OCI-LY7 (cell line): Measurements from ENCODE around the gene ACOT11. TPM values are rescaled to one million over a fixed set of nuclear protein-coding genes. Genes with fewer than 3 reads are reported as not detected.

Source experiments
- BruUV-seq: library from RNA; stranded (reverse); fragments of 400-500 nt; replicated peaks from 2 replicates; lab custom pipeline; 2021; lab: Mats Ljungman, UMichigan
- CTCF ChIA-PET: fragments of 300-600 bp; sonication (Branson Sonifier 250); formaldehyde crosslinking; loops from one replicate; lab custom pipeline; 2022; ENCODE audit warnings: antibody characterized with exemption; ENCODE audit not compliant: unreplicated experiment; lab: Charles Lee
- POLR2A ChIA-PET: fragments of 300-600 bp; sonication (Branson Sonifier 250); formaldehyde crosslinking; loops from one replicate; lab custom pipeline; 2022; ENCODE audit warnings: antibody characterized with exemption; lab: Charles Lee
- DNase-seq: peaks from one replicate; pipeline ENCODE4 v3.0.0-alpha.2; 2015; ENCODE audit warnings: low spot score
- H2AFZ ChIP-seq: fragments of 200-600 bp; sonication (generic), shearing (Covaris generic); 2 replicates; pipeline ENCODE4 v1.6.1; 2014; ENCODE audit warnings: mild to moderate bottlenecking, antibody characterized with exemption, low read length, moderate library complexity
- H3K27ac ChIP-seq: fragments of 200-600 bp; sonication (generic); 2 replicates; pipeline ENCODE4 v1.5.1; 2014; ENCODE audit warnings: mixed run types, low read depth, mild to moderate bottlenecking, moderate library complexity, low read length, inconsistent platforms; ENCODE audit not compliant: poor library complexity, severe bottlenecking
- H3K36me3 ChIP-seq: fragments of 200-600 bp; sonication (generic); 2 replicates; pipeline ENCODE4 v1.6.1; 2014; ENCODE audit warnings: mild to moderate bottlenecking, antibody characterized with exemption, low read length, moderate library complexity, mixed read lengths; ENCODE audit not compliant: insufficient read depth
- H3K4me1 ChIP-seq: fragments of 200-600 bp; sonication (generic); 2 replicates; pipeline ENCODE4 v1.5.1; 2014; ENCODE audit warnings: mild to moderate bottlenecking, low read length; ENCODE audit not compliant: insufficient read depth, poor library complexity, severe bottlenecking
- H3K4me2 ChIP-seq: fragments of 200-600 bp; sonication (generic); 2 replicates; pipeline ENCODE4 v1.6.1; 2014; ENCODE audit warnings: mild to moderate bottlenecking, low read length
- H3K4me3 ChIP-seq: fragments of 200-600 bp; sonication (generic); 2 replicates; pipeline ENCODE4 v1.5.1; 2014; ENCODE audit warnings: mild to moderate bottlenecking, low read depth, low read length; ENCODE audit not compliant: poor library complexity, severe bottlenecking
- H3K79me2 ChIP-seq: fragments of 200-600 bp; sonication (generic); 2 replicates; pipeline ENCODE4 v1.6.1; 2016; ENCODE audit warnings: low read depth, mild to moderate bottlenecking, low read length, moderate library complexity, mixed read lengths; ENCODE audit not compliant: insufficient read depth
- H3K9me2 ChIP-seq: fragments of 200-600 bp; sonication (generic); 2 replicates; pipeline ENCODE4 v1.6.1; 2016; ENCODE audit warnings: mild to moderate bottlenecking, low read length, mixed read lengths; ENCODE audit not compliant: insufficient read depth
- H3K9me3 ChIP-seq: fragments of 200-600 bp; sonication (generic); 2 replicates; pipeline ENCODE4 v1.6.1; 2014; ENCODE audit warnings: mild to moderate bottlenecking, mixed run types, low read length, mixed read lengths
- H4K20me1 ChIP-seq: fragments of 200-600 bp; sonication (generic); 2 replicates; pipeline ENCODE4 v1.6.1; 2014; ENCODE audit warnings: mild to moderate bottlenecking, antibody characterized with exemption, low read length, moderate library complexity, mixed read lengths; ENCODE audit not compliant: insufficient read depth
- EZH2phosphoT487 ChIP-seq: fragments of 200-600 bp; sonication (generic); IDR thresholded peaks from 2 replicates; pipeline ENCODE4 v1.6.1; 2018; ENCODE audit warnings: low read depth, borderline replicate concordance, mild to moderate bottlenecking, mixed run types, antibody characterized with exemption, low read length, moderate library complexity, mixed read lengths
- intact Hi-C: fragments of 100-400 bp; cut with micrococcal nuclease; formaldehyde crosslinking; loops from one replicate; pipeline ENCODE4 v1.10.0; 2022; ENCODE audit not compliant: unreplicated experiment
- total RNA-seq, 2 experiments: library from RNA; depleted of rRNA in 1 of 2; stranded (reverse); fragments of >200 nt in 1 of 2; shearing (Covaris generic) in 1 of 2; gene quantifications; 2 replicates each; pipeline ENCODE4 v1.2.3, GENCODE V29; 2014 to 2022
- TF ChIP-seq, protein P1 (sequence below): fragments of 200-600 bp; sonication (generic); conservative IDR thresholded peaks from 2 replicates; pipeline ENCODE4 v1.5.1; 2014; ENCODE audit warnings: mild to moderate bottlenecking, antibody characterized with exemption, low read length, moderate library complexity, mixed read lengths

The ACOT11 gene
- total RNA-seq, 2 experiments from 2014 or later: not detected

DNA sequence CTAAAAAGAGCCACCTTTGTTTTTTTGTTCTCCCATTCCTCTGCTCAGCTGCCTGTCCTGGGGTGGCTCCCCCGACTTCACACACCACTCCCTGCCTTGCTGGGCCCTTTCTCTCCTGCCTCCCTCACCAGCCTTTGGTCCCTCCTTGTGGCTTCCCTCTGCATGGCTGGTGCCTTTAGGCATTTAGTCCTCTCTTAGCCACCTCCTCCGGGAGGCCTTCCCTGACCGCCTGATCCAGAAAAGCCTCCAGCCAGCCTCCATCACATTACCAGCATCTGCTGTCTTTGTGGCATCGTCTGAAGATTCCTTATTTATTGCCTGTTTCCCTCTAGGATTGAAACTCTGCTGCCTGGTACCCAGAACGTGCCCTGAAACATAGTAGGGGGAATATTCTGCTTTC, 46.2 kb upstream of the ACOT11 start:
- Histone ChIP-seq H3K27ac (no peak overlapping the region), H4K20me1 (no peaks in the 10 kb centered on the region), H3K4me3 (no peak overlapping the region), H3K9me3 (no peaks in the 10 kb centered on the region), H2AFZ (no peak overlapping the region), H3K36me3 (no peaks in the 10 kb centered on the region), H3K9me2 (no peaks in the 10 kb centered on the region), H3K79me2 (no peaks in the 10 kb centered on the region), H3K4me1 (peaks cover 11% of the 10 kb centered on the region), H3K4me2 (no peak overlapping the region)
- TF ChIP-seq EZH2phosphoT487: no peak
- TF ChIP-seq, protein P1, sequence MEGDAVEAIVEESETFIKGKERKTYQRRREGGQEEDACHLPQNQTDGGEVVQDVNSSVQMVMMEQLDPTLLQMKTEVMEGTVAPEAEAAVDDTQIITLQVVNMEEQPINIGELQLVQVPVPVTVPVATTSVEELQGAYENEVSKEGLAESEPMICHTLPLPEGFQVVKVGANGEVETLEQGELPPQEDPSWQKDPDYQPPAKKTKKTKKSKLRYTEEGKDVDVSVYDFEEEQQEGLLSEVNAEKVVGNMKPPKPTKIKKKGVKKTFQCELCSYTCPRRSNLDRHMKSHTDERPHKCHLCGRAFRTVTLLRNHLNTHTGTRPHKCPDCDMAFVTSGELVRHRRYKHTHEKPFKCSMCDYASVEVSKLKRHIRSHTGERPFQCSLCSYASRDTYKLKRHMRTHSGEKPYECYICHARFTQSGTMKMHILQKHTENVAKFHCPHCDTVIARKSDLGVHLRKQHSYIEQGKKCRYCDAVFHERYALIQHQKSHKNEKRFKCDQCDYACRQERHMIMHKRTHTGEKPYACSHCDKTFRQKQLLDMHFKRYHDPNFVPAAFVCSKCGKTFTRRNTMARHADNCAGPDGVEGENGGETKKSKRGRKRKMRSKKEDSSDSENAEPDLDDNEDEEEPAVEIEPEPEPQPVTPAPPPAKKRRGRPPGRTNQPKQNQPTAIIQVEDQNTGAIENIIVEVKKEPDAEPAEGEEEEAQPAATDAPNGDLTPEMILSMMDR: no peak
- POLR2A ChIA-PET: no interaction called here
- intact Hi-C loops: no loop called here
- no peak for DNase-seq
- BruUV-seq: no TSS peak
- CTCF ChIA-PET: no interaction called here

GRCh38 chr1:54502342-54502741, 45.7 kb upstream of the ACOT11 start:
- Histone ChIP-seq H3K79me2 (no peaks in the 10 kb centered on the region), H3K4me3 (no peak overlapping the region), H3K4me1 (peaks cover 6% of the 10 kb centered on the region), H3K27ac (no peak overlapping the region), H3K9me3 (no peaks in the 10 kb centered on the region), H4K20me1 (no peaks in the 10 kb centered on the region), H3K4me2 (no peak overlapping the region), H2AFZ (no peak overlapping the region), H3K36me3 (no peaks in the 10 kb centered on the region), H3K9me2 (no peaks in the 10 kb centered on the region)
- no peak for DNase-seq
- BruUV-seq: no TSS peak
- TF ChIP-seq, protein P1: no peak
- no peak for TF ChIP-seq EZH2phosphoT487
- ChIA-PET POLR2A (no interaction called here), CTCF (no interaction called here)
- intact Hi-C loops: no loop called here

DNA sequence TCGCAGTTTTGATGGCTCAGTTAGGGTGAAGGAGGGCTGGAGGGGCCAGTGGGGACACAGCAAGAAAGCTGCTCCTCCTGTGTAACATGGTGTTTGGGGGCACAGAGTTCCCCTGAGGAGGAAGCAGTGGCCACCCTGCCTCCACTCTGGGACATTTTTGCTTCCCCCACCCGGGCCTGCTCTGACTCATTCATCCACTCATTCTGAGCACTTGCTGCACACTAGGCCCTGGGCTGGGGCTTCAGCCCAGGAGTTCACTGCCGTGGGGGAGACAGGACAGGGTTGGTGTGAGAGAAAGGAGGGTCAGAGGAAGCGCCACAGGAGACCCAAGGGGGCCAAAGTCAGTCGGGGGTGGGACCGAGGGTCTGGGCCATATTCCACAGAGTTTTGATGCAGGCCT, 41.4 kb upstream of the ACOT11 start:
- no peak for DNase-seq
- no peak overlapping the region for H3K4me2 ChIP-seq
- no peak overlapping the region for H2AFZ ChIP-seq
- H3K4me1 ChIP-seq: no peaks in the 10 kb centered on the region
- no peaks in the 10 kb centered on the region for H3K79me2 ChIP-seq
- no TSS peak for BruUV-seq
- ChIA-PET POLR2A (no interaction called here), CTCF (interaction anchor here (0.5 kb wide), 1 partner anchor 20 kb away, joined by 6 read pairs; no protein-coding TSS in a partner anchor)
- intact Hi-C loops: no loop called here
- no peak for TF ChIP-seq EZH2phosphoT487
- TF ChIP-seq, protein P1: no peak
- no peaks in the 10 kb centered on the region for H4K20me1 ChIP-seq
- H3K9me3 ChIP-seq: no peaks in the 10 kb centered on the region
- no peaks in the 10 kb centered on the region for H3K36me3 ChIP-seq
- no peaks in the 10 kb centered on the region for H3K9me2 ChIP-seq
- no peak overlapping the region for H3K27ac ChIP-seq
- H3K4me3 ChIP-seq: no peak overlapping the region
